Measurements from ENCODE around the gene RMRP. TPM values are rescaled to one million over a fixed set of nuclear protein-coding genes. Genes with fewer than 3 reads are reported as not detected.

The RMRP gene
- total RNA-seq, 1 donor from 2014 or later = 18,328 TPM

DNA sequence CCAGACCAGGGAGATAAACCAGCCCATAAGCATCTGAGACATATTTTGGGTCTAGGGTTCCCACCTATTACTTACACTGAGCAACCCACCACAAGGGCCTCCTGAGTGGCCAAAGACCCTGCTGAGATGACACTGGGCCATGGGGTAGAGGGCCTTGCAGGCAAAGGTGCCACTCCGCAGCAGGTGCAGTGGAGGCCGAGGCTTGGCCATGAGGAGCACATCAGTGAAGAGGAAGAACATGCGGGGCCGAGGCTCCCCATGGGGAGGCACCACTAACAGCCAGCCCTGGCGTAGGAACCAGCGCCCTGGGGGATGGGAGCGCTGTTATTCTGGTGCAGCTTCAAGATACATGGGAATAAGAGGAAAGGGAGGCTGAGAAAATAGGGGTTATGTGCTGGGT is 4.6 kb upstream of the RMRP start:
- H3K4me1 Mint-ChIP-seq (ENCODE audit: unreplicated experiment) = peaks cover 53% of the 10 kb centered on the region
- H3K27me3 Mint-ChIP-seq = peaks cover 6% of the 10 kb centered on the region
- TF ChIP-seq, protein P1, sequence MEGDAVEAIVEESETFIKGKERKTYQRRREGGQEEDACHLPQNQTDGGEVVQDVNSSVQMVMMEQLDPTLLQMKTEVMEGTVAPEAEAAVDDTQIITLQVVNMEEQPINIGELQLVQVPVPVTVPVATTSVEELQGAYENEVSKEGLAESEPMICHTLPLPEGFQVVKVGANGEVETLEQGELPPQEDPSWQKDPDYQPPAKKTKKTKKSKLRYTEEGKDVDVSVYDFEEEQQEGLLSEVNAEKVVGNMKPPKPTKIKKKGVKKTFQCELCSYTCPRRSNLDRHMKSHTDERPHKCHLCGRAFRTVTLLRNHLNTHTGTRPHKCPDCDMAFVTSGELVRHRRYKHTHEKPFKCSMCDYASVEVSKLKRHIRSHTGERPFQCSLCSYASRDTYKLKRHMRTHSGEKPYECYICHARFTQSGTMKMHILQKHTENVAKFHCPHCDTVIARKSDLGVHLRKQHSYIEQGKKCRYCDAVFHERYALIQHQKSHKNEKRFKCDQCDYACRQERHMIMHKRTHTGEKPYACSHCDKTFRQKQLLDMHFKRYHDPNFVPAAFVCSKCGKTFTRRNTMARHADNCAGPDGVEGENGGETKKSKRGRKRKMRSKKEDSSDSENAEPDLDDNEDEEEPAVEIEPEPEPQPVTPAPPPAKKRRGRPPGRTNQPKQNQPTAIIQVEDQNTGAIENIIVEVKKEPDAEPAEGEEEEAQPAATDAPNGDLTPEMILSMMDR (conservative IDR thresholded peaks at IDR 0.05) = no peak
- peak overlapping the region; percentile 27 for H3K27ac Mint-ChIP-seq
- no peaks in the 10 kb centered on the region for H3K9me3 Mint-ChIP-seq
- H3K36me3 Mint-ChIP-seq = peaks cover 12% of the 10 kb centered on the region
- peak overlapping the region; percentile 59 for H3K4me3 Mint-ChIP-seq
- no peak for DNase-seq (ENCODE audit: extremely low spot score, unreplicated experiment)

DNA sequence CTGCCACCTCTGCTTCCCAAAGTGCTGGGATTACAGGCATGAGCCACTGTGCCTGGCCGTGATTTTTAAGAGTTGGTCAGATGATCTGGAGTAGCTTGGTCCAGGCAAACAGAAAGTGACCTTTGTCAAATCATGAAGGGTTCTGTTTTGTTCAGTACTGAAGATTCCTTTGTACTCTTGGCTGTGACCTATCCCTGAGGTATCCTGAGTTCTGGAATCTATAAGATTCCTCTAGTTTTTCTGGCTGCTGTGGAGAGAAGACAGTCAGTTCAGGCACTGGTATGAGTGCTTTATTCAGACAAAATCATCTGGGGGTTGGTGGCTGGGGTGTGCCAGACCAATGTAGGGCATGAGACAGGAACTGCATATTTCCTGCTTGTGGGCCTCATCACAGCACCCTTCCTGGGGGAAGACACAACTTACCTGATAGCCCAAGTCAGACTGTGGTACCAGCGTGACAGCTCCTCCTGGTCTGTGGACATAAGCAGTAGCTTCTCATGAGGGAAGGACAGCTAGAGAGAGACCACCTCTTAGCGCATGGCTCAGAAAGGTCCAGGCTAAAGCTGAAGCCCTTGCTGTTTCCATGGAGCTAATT is 4.0 kb upstream of the RMRP start:
- Mint-ChIP-seq H3K4me3 (peak overlapping the region; percentile 30), H3K27ac (peak overlapping the region; percentile 65), H3K4me1 (ENCODE audit: unreplicated experiment) (peaks cover 57% of the 10 kb centered on the region), H3K36me3 (peaks cover 12% of the 10 kb centered on the region), H3K9me3 (no peaks in the 10 kb centered on the region), H3K27me3 (peaks cover 6% of the 10 kb centered on the region)
- no peak for DNase-seq (ENCODE audit: extremely low spot score, unreplicated experiment)
- TF ChIP-seq, protein P1 (conservative IDR thresholded peaks at IDR 0.05) = no peak

DNA sequence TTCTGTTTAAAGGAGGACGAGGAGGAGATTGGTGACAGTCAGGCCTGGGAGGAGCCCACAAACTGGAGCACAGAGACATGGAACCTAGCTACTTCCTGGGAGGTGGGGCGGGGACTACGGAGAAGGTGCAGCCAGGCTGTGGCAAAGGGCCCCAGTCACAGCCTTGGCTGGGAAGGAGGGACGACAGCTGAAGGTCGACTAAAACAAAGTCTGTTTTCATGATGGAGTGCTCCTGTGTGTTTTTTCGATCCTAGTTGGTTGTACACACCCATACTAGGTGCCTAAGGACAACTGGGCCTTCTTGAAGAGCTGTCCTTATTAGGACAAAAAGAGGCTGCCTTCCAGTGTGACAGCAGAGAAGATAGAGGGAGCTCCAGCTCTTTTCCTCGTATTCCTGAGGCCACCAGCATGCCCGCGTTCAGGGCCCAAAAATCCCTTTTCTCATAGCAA is 3.2 kb upstream of the RMRP start:
- TF ChIP-seq, protein P1 (conservative IDR thresholded peaks at IDR 0.05) = peak; percentile 38
- H3K36me3 Mint-ChIP-seq = peaks cover 12% of the 10 kb centered on the region
- H3K27ac Mint-ChIP-seq = peak overlapping the region; percentile 94
- peaks cover 6% of the 10 kb centered on the region for H3K27me3 Mint-ChIP-seq
- DNase-seq (ENCODE audit: extremely low spot score, unreplicated experiment) = no peak
- H3K4me1 Mint-ChIP-seq (ENCODE audit: unreplicated experiment) = peaks cover 61% of the 10 kb centered on the region
- H3K4me3 Mint-ChIP-seq = peak overlapping the region; percentile 76
- H3K9me3 Mint-ChIP-seq = no peaks in the 10 kb centered on the region

DNA sequence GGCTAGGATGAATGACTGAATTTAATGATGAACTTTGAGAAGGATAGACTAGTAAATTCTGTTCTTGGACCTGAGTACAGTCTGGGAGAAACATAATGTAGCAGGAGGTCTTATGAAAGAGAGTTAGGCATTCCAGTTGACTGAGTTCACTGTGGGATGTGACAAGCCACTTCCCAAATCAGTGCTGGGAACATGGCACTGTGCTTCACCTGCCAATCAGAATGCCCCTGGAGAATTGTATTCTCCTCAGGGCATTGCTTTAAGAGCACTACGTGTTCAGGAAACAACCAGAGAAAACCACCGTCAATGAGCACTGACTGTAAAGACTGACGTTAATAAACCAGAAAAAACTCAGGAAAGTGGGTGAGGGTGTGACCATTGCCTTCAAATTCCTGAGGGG is 1.5 kb upstream of the RMRP start:
- TF ChIP-seq, protein P1 (conservative IDR thresholded peaks at IDR 0.05) = no peak
- peaks cover 12% of the 10 kb centered on the region for H3K36me3 Mint-ChIP-seq

DNA sequence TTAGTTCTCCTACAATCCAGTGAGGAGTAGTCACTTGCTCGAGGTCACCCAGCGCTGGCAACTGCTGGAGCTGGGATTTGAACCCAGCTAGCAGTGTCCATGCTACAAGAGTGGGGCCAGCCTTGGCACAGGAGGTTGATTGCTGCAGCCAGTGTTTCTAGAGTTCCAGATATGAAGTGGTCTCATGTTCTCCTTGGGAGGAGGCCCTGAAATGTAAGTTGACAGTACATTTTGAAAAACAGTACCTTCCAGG is 1.1 kb upstream of the RMRP start:
- H3K36me3 Mint-ChIP-seq = peaks cover 12% of the 10 kb centered on the region
- no peak for DNase-seq (ENCODE audit: extremely low spot score, unreplicated experiment)
- peak overlapping the region; percentile 86 for H3K4me3 Mint-ChIP-seq
- H3K9me3 Mint-ChIP-seq = no peaks in the 10 kb centered on the region
- H3K4me1 Mint-ChIP-seq (ENCODE audit: unreplicated experiment) = peaks cover 51% of the 10 kb centered on the region
- H3K27ac Mint-ChIP-seq = peak overlapping the region; percentile 99
- H3K27me3 Mint-ChIP-seq = peaks cover 6% of the 10 kb centered on the region
- TF ChIP-seq, protein P1 (conservative IDR thresholded peaks at IDR 0.05) = no peak

More for the DNA sequence above, 1.5 kb upstream of the RMRP start:
- peaks cover 55% of the 10 kb centered on the region for H3K4me1 Mint-ChIP-seq (ENCODE audit: unreplicated experiment)
- peak overlapping the region; percentile 99 for H3K27ac Mint-ChIP-seq
- H3K9me3 Mint-ChIP-seq = no peaks in the 10 kb centered on the region
- peaks cover 6% of the 10 kb centered on the region for H3K27me3 Mint-ChIP-seq
- DNase-seq (ENCODE audit: extremely low spot score, unreplicated experiment) = no peak
- H3K4me3 Mint-ChIP-seq = peak overlapping the region; percentile 86

All from type B pancreatic cell (in vitro differentiated cells).